Measurements from ENCODE around the gene TEX38. TPM values are rescaled to one million over a fixed set of nuclear protein-coding genes. Genes with fewer than 3 reads are reported as not detected.

Gene TEX38
- total and polyA plus RNA-seq, 2 of the 13 experiments (the other 11 are each of a cell fraction or from before 2014, with no cell fraction given): 0.18 TPM; not detected in 1

DNA sequence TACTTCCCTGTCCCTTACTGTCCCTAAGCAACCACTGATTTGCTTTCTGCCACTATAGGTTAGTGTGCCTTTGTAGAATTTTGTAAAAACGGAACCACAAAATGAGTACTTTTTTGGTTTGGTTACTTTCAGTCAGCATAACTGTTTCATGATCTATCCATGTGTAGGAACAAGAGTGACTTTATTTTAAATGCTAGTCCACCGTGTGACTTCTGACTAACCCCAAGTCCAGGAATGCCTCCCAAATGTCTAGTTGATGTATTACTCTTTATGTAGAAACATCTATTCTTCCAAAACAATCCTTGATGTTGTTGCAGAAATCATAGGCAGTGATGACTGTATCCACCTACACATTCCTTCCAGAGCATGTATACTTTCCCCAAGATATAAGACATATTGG is 24.8 kb upstream of the TEX38 start:
- 100% methylated on average over 2 of the region's 2 CpGs for WGBS (ENCODE audit: low lambda C conversion rate)
- H3K79me2 ChIP-seq (ENCODE audit: insufficient read depth, low read length): no peaks in the 10 kb centered on the region
- no peaks in the 10 kb centered on the region for H4K20me1 ChIP-seq (ENCODE audit: insufficient read depth, low read length)
- in situ Hi-C loops (cut with HindIII; ENCODE audit: extremely low pct_ligation_motif_present, low pct_unique_long_range_greater_than_20kb): no loop called here
- CTCF ChIA-PET (ENCODE audit: low intra/inter-chr PET ratio, low total read pairs): no interaction called here
- no peak overlapping the region for H3K9ac ChIP-seq (ENCODE audit: insufficient read depth, low read depth, low read length)
- TF ChIP-seq HDAC1 (CRISPR knock-in tag; IDR thresholded peaks at IDR 0.05) (no peak), ESRRA (CRISPR knock-in tag; IDR thresholded peaks at IDR 0.05; ENCODE audit: low read depth) (no peak), ISX (CRISPR knock-in tag; conservative IDR thresholded peaks at IDR 0.05) (no peak), SSRP1 (CRISPR knock-in tag; IDR thresholded peaks at IDR 0.05) (no peak), ZNF674 (CRISPR knock-in tag; IDR thresholded peaks at IDR 0.05; ENCODE audit: low read depth) (no peak), SP140L (CRISPR knock-in tag; IDR thresholded peaks at IDR 0.05; ENCODE audit: borderline replicate concordance) (no peak), ZNF839 (CRISPR knock-in tag; IDR thresholded peaks at IDR 0.05; ENCODE audit: borderline replicate concordance) (no peak), TOE1 (CRISPR knock-in tag; IDR thresholded peaks at IDR 0.05) (no peak), ZNF703 (CRISPR knock-in tag; IDR thresholded peaks at IDR 0.05; ENCODE audit: borderline replicate concordance) (no peak), RXRA (CRISPR knock-in tag; IDR thresholded peaks at IDR 0.05) (no peak)
- no peak overlapping the region for H2AFZ ChIP-seq (ENCODE audit: low read length)
- no TSS peak for BruUV-seq (replicated peaks)
- FAIRE-seq (no peak), DNase-seq (ENCODE audit: low spot score) (no peak), ATAC-seq (no peak)
- H3K36me3 ChIP-seq (replicated peaks in 1 of 2; ENCODE audit: control insufficient read depth in 1 of 2, insufficient read depth in 2 of 2, low read length in 2 of 2): peaks cover 3 to 28% of the 10 kb centered on the region in 2 experiments
- H3K4me1 ChIP-seq (ENCODE audit: insufficient read depth, low read length): peaks cover 13% of the 10 kb centered on the region
- POLR2A ChIA-PET: no interaction called here
- intact Hi-C loops (cut with micrococcal nuclease; ENCODE audit: unreplicated experiment): no loop called here
- no peaks in the 10 kb centered on the region; the same call in 1 of the 2 replicates for H3K9me3 ChIP-seq (ENCODE audit: low read length)
- H3K27ac ChIP-seq (ENCODE audit: extremely low read length, insufficient read depth, low read length): no peak overlapping the region
- no peak overlapping the region for H3K4me3 ChIP-seq (replicated peaks in 1 of 3; ENCODE audit: insufficient read depth in 1 of 3, low read depth in 2 of 3, low read length in 3 of 3)
- H3K27me3 ChIP-seq (ENCODE audit: control insufficient read depth in 1 of 2, insufficient read depth in 2 of 2, low read length in 2 of 2): no peaks in the 10 kb centered on the region; a peak in 1 of 5 replicates
- no peak overlapping the region for H3K4me2 ChIP-seq (ENCODE audit: low read depth, low read length)

DNA sequence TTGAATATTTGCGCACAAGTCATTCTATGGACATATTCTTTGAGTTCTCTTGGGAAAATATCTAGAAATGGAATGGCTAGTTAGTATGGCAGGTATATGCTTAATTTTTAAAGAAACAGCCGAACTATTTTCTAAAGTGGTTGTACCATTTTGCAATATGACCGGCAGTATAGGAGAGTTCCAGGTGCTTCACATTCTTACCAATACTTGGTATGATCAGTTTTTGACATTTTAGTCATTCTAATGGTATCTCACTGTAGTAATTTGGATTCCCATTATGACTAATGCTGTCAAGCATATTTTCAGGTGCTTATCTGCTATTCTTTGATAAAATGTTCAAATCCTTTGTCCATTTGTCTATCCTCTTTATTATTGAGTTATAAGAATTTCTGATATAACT is 24.0 kb upstream of the TEX38 start:
- H4K20me1 ChIP-seq (ENCODE audit: insufficient read depth, low read length): no peaks in the 10 kb centered on the region
- H3K27me3 ChIP-seq (ENCODE audit: control insufficient read depth in 1 of 2, insufficient read depth in 2 of 2, low read length in 2 of 2): no peaks in the 10 kb centered on the region; a peak in 1 of 5 replicates
- no peak overlapping the region for H3K4me2 ChIP-seq (ENCODE audit: low read depth, low read length)
- no peaks in the 10 kb centered on the region for H3K79me2 ChIP-seq (ENCODE audit: insufficient read depth, low read length)
- no peak for ATAC-seq
- no peak for FAIRE-seq
- no peak overlapping the region for H2AFZ ChIP-seq (ENCODE audit: low read length)
- CTCF ChIA-PET (ENCODE audit: low intra/inter-chr PET ratio, low total read pairs): no interaction called here
- in situ Hi-C loops (cut with HindIII; ENCODE audit: extremely low pct_ligation_motif_present, low pct_unique_long_range_greater_than_20kb) (no loop called here), intact Hi-C loops (cut with micrococcal nuclease; ENCODE audit: unreplicated experiment) (no loop called here)
- POLR2A ChIA-PET: no interaction called here
- peaks cover 3 to 35% of the 10 kb centered on the region in 2 experiments for H3K36me3 ChIP-seq (replicated peaks in 1 of 2; ENCODE audit: control insufficient read depth in 1 of 2, insufficient read depth in 2 of 2, low read length in 2 of 2)
- H3K9me3 ChIP-seq (ENCODE audit: low read length): no peaks in the 10 kb centered on the region; the same call in 1 of the 2 replicates
- H3K27ac ChIP-seq (ENCODE audit: extremely low read length, insufficient read depth, low read length): no peak overlapping the region
- peaks cover 13% of the 10 kb centered on the region for H3K4me1 ChIP-seq (ENCODE audit: insufficient read depth, low read length)
- BruUV-seq (replicated peaks): no TSS peak
- H3K4me3 ChIP-seq (replicated peaks in 1 of 3; ENCODE audit: insufficient read depth in 1 of 3, low read depth in 2 of 3, low read length in 3 of 3): no peak overlapping the region
- 97% methylated on average over 3 of the region's 3 CpGs for WGBS (ENCODE audit: low lambda C conversion rate)
- no peak for DNase-seq (ENCODE audit: low spot score)
- no peak overlapping the region for H3K9ac ChIP-seq (ENCODE audit: insufficient read depth, low read depth, low read length)
- TF ChIP-seq ELF1 (CRISPR knock-in tag; IDR thresholded peaks at IDR 0.05) (no peak), NONO (IDR thresholded peaks at IDR 0.05) (no peak), NONO (CRISPR knock-in tag; conservative IDR thresholded peaks at IDR 0.05) (no peak), ETV6 (CRISPR knock-in tag; conservative IDR thresholded peaks at IDR 0.05) (no peak), RFX1 (IDR thresholded peaks at IDR 0.05) (no peak), REPIN1 (CRISPR knock-in tag; IDR thresholded peaks at IDR 0.05; ENCODE audit: borderline replicate concordance, low read depth) (no peak), CC2D1A (CRISPR knock-in tag; IDR thresholded peaks at IDR 0.05) (no peak), ZNF431 (CRISPR knock-in tag; IDR thresholded peaks at IDR 0.05; ENCODE audit: borderline replicate concordance, low read depth) (no peak), ATF1 (CRISPR knock-in tag; IDR thresholded peaks at IDR 0.05) (no peak), ARNT (IDR thresholded peaks at IDR 0.05) (no peak), TEAD2 (CRISPR knock-in tag; IDR thresholded peaks at IDR 0.05) (no peak)
- TF ChIP-seq, protein P1, sequence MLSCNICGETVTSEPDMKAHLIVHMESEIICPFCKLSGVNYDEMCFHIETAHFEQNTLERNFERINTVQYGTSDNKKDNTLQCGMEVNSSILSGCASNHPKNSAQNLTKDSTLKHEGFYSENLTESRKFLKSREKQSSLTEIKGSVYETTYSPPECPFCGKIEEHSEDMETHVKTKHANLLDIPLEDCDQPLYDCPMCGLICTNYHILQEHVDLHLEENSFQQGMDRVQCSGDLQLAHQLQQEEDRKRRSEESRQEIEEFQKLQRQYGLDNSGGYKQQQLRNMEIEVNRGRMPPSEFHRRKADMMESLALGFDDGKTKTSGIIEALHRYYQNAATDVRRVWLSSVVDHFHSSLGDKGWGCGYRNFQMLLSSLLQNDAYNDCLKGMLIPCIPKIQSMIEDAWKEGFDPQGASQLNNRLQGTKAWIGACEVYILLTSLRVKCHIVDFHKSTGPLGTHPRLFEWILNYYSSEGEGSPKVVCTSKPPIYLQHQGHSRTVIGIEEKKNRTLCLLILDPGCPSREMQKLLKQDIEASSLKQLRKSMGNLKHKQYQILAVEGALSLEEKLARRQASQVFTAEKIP (CRISPR knock-in tag; IDR thresholded peaks at IDR 0.05; ENCODE audit: borderline replicate concordance): no peak
